ENCODE results near the gene C1QA.

Gene C1QA

GRCh38 chr1:22636353-22636752 is at the start of gene C1QA:
C1QA (plus strand) TSS chr1:22636628; CDS start chr1:22637617, 989 bp downstream.
- DNase-seq (ENCODE audit: low read depth, low spot score), result no peak
- Histone ChIP-seq H3K4me3 (ENCODE audit: insufficient read length, low read depth) (no peak within 1 kb of the TSS), H3K4me1 (ENCODE audit: insufficient read depth, insufficient read length) (peaks cover 4% of the 10 kb centered on the region), H3K36me3 (ENCODE audit: insufficient read depth, insufficient read length, low read length) (no peaks in the 10 kb centered on the region), H3K9ac (ENCODE audit: insufficient read length, low read depth) (no peak within 1 kb of the TSS), H3K27me3 (ENCODE audit: insufficient read depth, insufficient read length) (no peaks in the 10 kb centered on the region), H3K9me3 (ENCODE audit: insufficient read depth, low read length) (peaks cover 12% of the 10 kb centered on the region; the same call in 1 of the 2 replicates)
- TF ChIP-seq YY1 (IDR thresholded peaks at IDR 0.05; ENCODE audit: insufficient read depth, insufficient read length) (no peak), SUZ12 (IDR thresholded peaks at IDR 0.05; ENCODE audit: extremely low read depth, insufficient read depth, insufficient read length) (no peak)

GRCh38 chr1:22587247-22587646 is 49.2 kb upstream of the C1QA start:
- Histone ChIP-seq H3K4me3 (ENCODE audit: insufficient read length, low read depth) (no peak overlapping the region), H3K9ac (ENCODE audit: insufficient read length, low read depth) (no peak overlapping the region), H3K4me1 (ENCODE audit: insufficient read depth, insufficient read length) (peaks cover 13% of the 10 kb centered on the region), H3K27me3 (ENCODE audit: insufficient read depth, insufficient read length) (no peaks in the 10 kb centered on the region), H3K9me3 (ENCODE audit: insufficient read depth, low read length) (no peaks in the 10 kb centered on the region), H3K36me3 (ENCODE audit: insufficient read depth, insufficient read length, low read length) (no peaks in the 10 kb centered on the region)
- TF ChIP-seq ZNF274 (IDR thresholded peaks at IDR 0.05; ENCODE audit: low read depth, low read length) (no peak), YY1 (IDR thresholded peaks at IDR 0.05; ENCODE audit: insufficient read depth, insufficient read length) (no peak), SUZ12 (IDR thresholded peaks at IDR 0.05; ENCODE audit: extremely low read depth, insufficient read depth, insufficient read length) (no peak)
- no peak for DNase-seq (ENCODE audit: low read depth, low spot score)

GRCh38 chr1:22588899-22589422 is 47.5 kb upstream of the C1QA start:
- no peaks in the 10 kb centered on the region for H3K36me3 ChIP-seq (ENCODE audit: insufficient read depth, insufficient read length, low read length)
- TF ChIP-seq SUZ12 (IDR thresholded peaks at IDR 0.05; ENCODE audit: extremely low read depth, insufficient read depth, insufficient read length) (no peak), YY1 (IDR thresholded peaks at IDR 0.05; ENCODE audit: insufficient read depth, insufficient read length) (no peak), ZNF274 (IDR thresholded peaks at IDR 0.05; ENCODE audit: low read depth, low read length) (no peak)
- no peaks in the 10 kb centered on the region for H3K27me3 ChIP-seq (ENCODE audit: insufficient read depth, insufficient read length)
- DNase-seq (ENCODE audit: low read depth, low spot score), result no peak
- H3K4me3 ChIP-seq (ENCODE audit: insufficient read length, low read depth), result no peak overlapping the region
- H3K9me3 ChIP-seq (ENCODE audit: insufficient read depth, low read length), result no peaks in the 10 kb centered on the region
- H3K4me1 ChIP-seq (ENCODE audit: insufficient read depth, insufficient read length), result peaks cover 10% of the 10 kb centered on the region
- no peak overlapping the region for H3K9ac ChIP-seq (ENCODE audit: insufficient read length, low read depth)

GRCh38 chr1:22591576-22591975 is 44.9 kb upstream of the C1QA start:
- Histone ChIP-seq H3K4me3 (ENCODE audit: insufficient read length, low read depth) (no peak overlapping the region), H3K27me3 (ENCODE audit: insufficient read depth, insufficient read length) (no peaks in the 10 kb centered on the region), H3K4me1 (ENCODE audit: insufficient read depth, insufficient read length) (peaks cover 7% of the 10 kb centered on the region), H3K9me3 (ENCODE audit: insufficient read depth, low read length) (no peaks in the 10 kb centered on the region), H3K36me3 (ENCODE audit: insufficient read depth, insufficient read length, low read length) (no peaks in the 10 kb centered on the region), H3K9ac (ENCODE audit: insufficient read length, low read depth) (no peak overlapping the region)
- no peak for TF ChIP-seq ZNF274 (IDR thresholded peaks at IDR 0.05; ENCODE audit: low read depth, low read length)
- TF ChIP-seq YY1 (IDR thresholded peaks at IDR 0.05; ENCODE audit: insufficient read depth, insufficient read length), result no peak
- TF ChIP-seq SUZ12 (IDR thresholded peaks at IDR 0.05; ENCODE audit: extremely low read depth, insufficient read depth, insufficient read length), result no peak
- no peak for DNase-seq (ENCODE audit: low read depth, low spot score)

- no peak overlapping the region for H3K9ac ChIP-seq (ENCODE audit: insufficient read length, low read depth)
- no peak for TF ChIP-seq ZNF274 (IDR thresholded peaks at IDR 0.05; ENCODE audit: low read depth, low read length)
- TF ChIP-seq SUZ12 (IDR thresholded peaks at IDR 0.05; ENCODE audit: extremely low read depth, insufficient read depth, insufficient read length), result no peak
- TF ChIP-seq YY1 (IDR thresholded peaks at IDR 0.05; ENCODE audit: insufficient read depth, insufficient read length), result no peak
- H3K36me3 ChIP-seq (ENCODE audit: insufficient read depth, insufficient read length, low read length), result no peaks in the 10 kb centered on the region
- no peak for DNase-seq (ENCODE audit: low read depth, low spot score)
- H3K27me3 ChIP-seq (ENCODE audit: insufficient read depth, insufficient read length), result no peaks in the 10 kb centered on the region
- no peaks in the 10 kb centered on the region for H3K9me3 ChIP-seq (ENCODE audit: insufficient read depth, low read length)
- H3K4me1 ChIP-seq (ENCODE audit: insufficient read depth, insufficient read length), result peaks cover 7% of the 10 kb centered on the region
- H3K4me3 ChIP-seq (ENCODE audit: insufficient read length, low read depth), result no peak overlapping the region
Observed at GRCh38 chr1:22592051-22592450, 44.4 kb upstream of the C1QA start.

GRCh38 chr1:22592919-22593790 is 43.3 kb upstream of the C1QA start:
- Histone ChIP-seq H3K9me3 (ENCODE audit: insufficient read depth, low read length) (no peaks in the 10 kb centered on the region), H3K9ac (ENCODE audit: insufficient read length, low read depth) (no peak overlapping the region), H3K4me3 (ENCODE audit: insufficient read length, low read depth) (no peak overlapping the region), H3K36me3 (ENCODE audit: insufficient read depth, insufficient read length, low read length) (no peaks in the 10 kb centered on the region), H3K27me3 (ENCODE audit: insufficient read depth, insufficient read length) (no peaks in the 10 kb centered on the region), H3K4me1 (ENCODE audit: insufficient read depth, insufficient read length) (peaks cover 7% of the 10 kb centered on the region)
- no peak for TF ChIP-seq YY1 (IDR thresholded peaks at IDR 0.05; ENCODE audit: insufficient read depth, insufficient read length)
- TF ChIP-seq ZNF274 (IDR thresholded peaks at IDR 0.05; ENCODE audit: low read depth, low read length), result no peak
- TF ChIP-seq SUZ12 (IDR thresholded peaks at IDR 0.05; ENCODE audit: extremely low read depth, insufficient read depth, insufficient read length), result no peak
- DNase-seq (ENCODE audit: low read depth, low spot score), result no peak

- H3K27me3 ChIP-seq (ENCODE audit: insufficient read depth, insufficient read length), result no peaks in the 10 kb centered on the region
- no peak for DNase-seq (ENCODE audit: low read depth, low spot score)
- H3K9ac ChIP-seq (ENCODE audit: insufficient read length, low read depth), result no peak overlapping the region
- no peaks in the 10 kb centered on the region for H3K9me3 ChIP-seq (ENCODE audit: insufficient read depth, low read length)
- H3K4me1 ChIP-seq (ENCODE audit: insufficient read depth, insufficient read length), result peaks cover 7% of the 10 kb centered on the region
- no peak for TF ChIP-seq YY1 (IDR thresholded peaks at IDR 0.05; ENCODE audit: insufficient read depth, insufficient read length)
- TF ChIP-seq SUZ12 (IDR thresholded peaks at IDR 0.05; ENCODE audit: extremely low read depth, insufficient read depth, insufficient read length), result no peak
- no peak overlapping the region for H3K4me3 ChIP-seq (ENCODE audit: insufficient read length, low read depth)
- no peaks in the 10 kb centered on the region for H3K36me3 ChIP-seq (ENCODE audit: insufficient read depth, insufficient read length, low read length)
Observed at GRCh38 chr1:22594396-22594795, 42.0 kb upstream of the C1QA start.

All from NT2/D1 (cell line).